ENCODE data around the gene SDK1. TPM values are rescaled to one million over a fixed set of nuclear protein-coding genes. Genes with fewer than 3 reads are reported as not detected.

SDK1 gene
- total and polyA plus RNA-seq, 2 experiments from 2014 or later, result not detected

DNA sequence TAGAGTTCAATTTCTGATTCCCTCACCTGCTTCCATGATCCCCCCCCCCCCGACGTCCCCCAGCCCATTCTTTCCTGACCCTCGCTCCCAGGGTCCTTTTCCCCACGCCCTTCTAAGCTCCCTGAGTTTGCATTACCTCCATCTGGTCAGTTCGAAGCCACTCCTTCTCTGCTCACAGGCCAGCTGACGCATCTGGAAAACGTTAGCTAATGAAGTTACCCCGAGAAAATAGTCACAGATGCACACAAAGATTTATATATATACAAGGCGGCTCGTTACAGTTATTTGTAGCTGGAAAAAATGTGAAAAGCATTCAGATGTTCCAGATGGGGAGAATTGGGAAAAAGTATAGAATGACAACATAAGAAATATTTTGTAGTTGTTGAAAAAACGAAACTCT lies 751.1 kb downstream of the SDK1 start:
- H3K36me3 ChIP-seq (ENCODE audit: low read depth), result no peaks in the 10 kb centered on the region
- no peak overlapping the region for H3K4me2 ChIP-seq (ENCODE audit: unreplicated experiment)
- H3K4me3 ChIP-seq, result no peak overlapping the region
- H3K27ac ChIP-seq, result no peak overlapping the region
- H3K79me2 ChIP-seq (ENCODE audit: insufficient read depth), result no peaks in the 10 kb centered on the region
- H3K9me3 ChIP-seq (ENCODE audit: low read depth), result peaks cover 3% of the 10 kb centered on the region
- no peak for DNase-seq
- no peaks in the 10 kb centered on the region for H3F3A ChIP-seq (ENCODE audit: insufficient read depth)
- in situ Hi-C loops (cut with MboI), result no loop called here
- 32 to 37% methylated on average over 11 of the region's 11 CpGs for WGBS, 2 experiments (ENCODE audit: low coverage in 1 of 2, low lambda C conversion rate in 2 of 2, missing lambda C conversion rate in 2 of 2)
- no peaks in the 10 kb centered on the region for H3K4me1 ChIP-seq (ENCODE audit: insufficient read depth)
- H3K27me3 ChIP-seq (replicated peaks; ENCODE audit: insufficient read depth), result no peaks in the 10 kb centered on the region
- no peak overlapping the region for H3K9ac ChIP-seq
- no peak overlapping the region for H2AFZ ChIP-seq
- TF ChIP-seq EZH2phosphoT487 (IDR thresholded peaks at IDR 0.05; ENCODE audit: insufficient read depth, low read depth) (no peak), EZH2 (IDR thresholded peaks at IDR 0.05; ENCODE audit: insufficient read depth, poor library complexity, severe bottlenecking) (no peak)
- no peaks in the 10 kb centered on the region for H4K20me1 ChIP-seq (ENCODE audit: insufficient read depth)
- H3K9me2 ChIP-seq (ENCODE audit: insufficient read depth), result no peaks in the 10 kb centered on the region

DNA sequence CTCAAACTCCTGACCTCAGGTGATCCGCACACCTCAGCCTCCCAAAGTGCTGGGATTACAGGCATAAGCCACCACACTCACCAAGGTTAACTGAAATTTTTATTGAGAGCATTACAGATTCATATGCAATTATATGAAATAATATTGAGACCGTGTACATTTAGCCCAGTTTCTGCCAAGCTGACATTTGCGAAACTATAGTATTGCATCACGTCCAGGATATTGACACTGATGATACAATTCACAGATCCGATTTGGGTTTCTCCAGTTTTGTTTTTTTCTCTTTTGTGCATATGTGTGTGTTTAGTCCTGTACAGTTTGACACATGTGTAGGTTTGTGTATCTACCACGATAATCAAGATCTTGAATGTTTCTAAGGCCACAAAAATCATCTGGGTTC lies 753.1 kb downstream of the SDK1 start:
- H3K79me2 ChIP-seq (ENCODE audit: insufficient read depth), result no peaks in the 10 kb centered on the region
- DNase-seq, result no peak
- in situ Hi-C loops (cut with MboI), result no loop called here
- H3K9me2 ChIP-seq (ENCODE audit: insufficient read depth), result no peaks in the 10 kb centered on the region
- H3K4me3 ChIP-seq, result no peak overlapping the region
- TF ChIP-seq EZH2 (IDR thresholded peaks at IDR 0.05; ENCODE audit: insufficient read depth, poor library complexity, severe bottlenecking), result no peak
- no peak for TF ChIP-seq EZH2phosphoT487 (IDR thresholded peaks at IDR 0.05; ENCODE audit: insufficient read depth, low read depth)
- no peak overlapping the region for H3K27ac ChIP-seq
- H3K4me2 ChIP-seq (ENCODE audit: unreplicated experiment), result no peak overlapping the region
- H3K4me1 ChIP-seq (ENCODE audit: insufficient read depth), result no peaks in the 10 kb centered on the region
- H3F3A ChIP-seq (ENCODE audit: insufficient read depth), result no peaks in the 10 kb centered on the region
- H2AFZ ChIP-seq, result no peak overlapping the region
- H3K9me3 ChIP-seq (ENCODE audit: low read depth), result peaks cover 3% of the 10 kb centered on the region
- 47 to 50% methylated on average over 6 of the region's 6 CpGs for WGBS, 2 experiments (ENCODE audit: low coverage in 1 of 2, low lambda C conversion rate in 2 of 2, missing lambda C conversion rate in 2 of 2)
- no peaks in the 10 kb centered on the region for H3K36me3 ChIP-seq (ENCODE audit: low read depth)
- H3K27me3 ChIP-seq (replicated peaks; ENCODE audit: insufficient read depth), result no peaks in the 10 kb centered on the region
- no peaks in the 10 kb centered on the region for H4K20me1 ChIP-seq (ENCODE audit: insufficient read depth)
- no peak overlapping the region for H3K9ac ChIP-seq

- Histone ChIP-seq H3K9me2 (ENCODE audit: insufficient read depth) (no peaks in the 10 kb centered on the region), H3F3A (ENCODE audit: insufficient read depth) (no peaks in the 10 kb centered on the region), H3K9ac (no peak overlapping the region), H2AFZ (no peak overlapping the region), H4K20me1 (ENCODE audit: insufficient read depth) (no peaks in the 10 kb centered on the region), H3K79me2 (ENCODE audit: insufficient read depth) (no peaks in the 10 kb centered on the region), H3K9me3 (ENCODE audit: low read depth) (peaks cover 3% of the 10 kb centered on the region), H3K4me2 (ENCODE audit: unreplicated experiment) (no peak overlapping the region), H3K27me3 (replicated peaks; ENCODE audit: insufficient read depth) (no peaks in the 10 kb centered on the region), H3K4me3 (no peak overlapping the region), H3K4me1 (ENCODE audit: insufficient read depth) (no peaks in the 10 kb centered on the region), H3K36me3 (ENCODE audit: low read depth) (no peaks in the 10 kb centered on the region), H3K27ac (no peak overlapping the region)
- no peak for DNase-seq
- no peak for TF ChIP-seq EZH2phosphoT487 (IDR thresholded peaks at IDR 0.05; ENCODE audit: insufficient read depth, low read depth)
- no peak for TF ChIP-seq EZH2 (IDR thresholded peaks at IDR 0.05; ENCODE audit: insufficient read depth, poor library complexity, severe bottlenecking)
- in situ Hi-C loops (cut with MboI), result no loop called here
- 66 to 74% methylated on average over 19 of the region's 19 CpGs for WGBS, 2 experiments (ENCODE audit: low coverage in 1 of 2, low lambda C conversion rate in 2 of 2, missing lambda C conversion rate in 2 of 2)
These were observed 755.7 kb downstream of the SDK1 start for GRCh38 chr7:4056552-4057288.

DNA sequence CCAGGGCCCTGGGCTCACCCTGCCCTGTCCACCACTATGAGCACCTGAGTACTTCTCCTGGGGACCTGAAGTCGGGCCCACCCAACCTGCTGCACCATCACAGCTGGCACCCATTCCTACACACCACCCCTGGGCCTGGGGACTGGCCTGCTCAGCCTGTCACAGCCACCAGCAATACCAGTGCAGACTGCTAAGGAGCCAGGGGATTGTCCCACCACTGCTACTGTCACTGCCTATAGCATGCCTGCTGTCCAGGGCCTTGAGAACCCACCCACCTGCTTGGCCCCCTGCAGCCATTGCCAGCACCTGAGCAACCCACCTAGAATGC lies 756.2 kb downstream of the SDK1 start:
- no peaks in the 10 kb centered on the region for H3K4me1 ChIP-seq (ENCODE audit: insufficient read depth)
- H3K4me2 ChIP-seq (ENCODE audit: unreplicated experiment), result no peak overlapping the region
- H3K27ac ChIP-seq, result no peak overlapping the region
- H3K9ac ChIP-seq, result no peak overlapping the region
- H2AFZ ChIP-seq, result no peak overlapping the region
- no peaks in the 10 kb centered on the region for H4K20me1 ChIP-seq (ENCODE audit: insufficient read depth)
- H3K9me2 ChIP-seq (ENCODE audit: insufficient read depth), result no peaks in the 10 kb centered on the region
- TF ChIP-seq EZH2 (IDR thresholded peaks at IDR 0.05; ENCODE audit: insufficient read depth, poor library complexity, severe bottlenecking) (no peak), EZH2phosphoT487 (IDR thresholded peaks at IDR 0.05; ENCODE audit: insufficient read depth, low read depth) (no peak)
- no peaks in the 10 kb centered on the region for H3F3A ChIP-seq (ENCODE audit: insufficient read depth)
- peaks cover 3% of the 10 kb centered on the region for H3K9me3 ChIP-seq (ENCODE audit: low read depth)
- H3K27me3 ChIP-seq (replicated peaks; ENCODE audit: insufficient read depth), result no peaks in the 10 kb centered on the region
- in situ Hi-C loops (cut with MboI), result no loop called here
- WGBS, 2 experiments (ENCODE audit: low coverage in 1 of 2, low lambda C conversion rate in 2 of 2, missing lambda C conversion rate in 2 of 2), result 13 to 14% methylated on average over 1 of the region's 1 CpG
- no peak for DNase-seq
- H3K36me3 ChIP-seq (ENCODE audit: low read depth), result no peaks in the 10 kb centered on the region
- no peaks in the 10 kb centered on the region for H3K79me2 ChIP-seq (ENCODE audit: insufficient read depth)
- no peak overlapping the region for H3K4me3 ChIP-seq

All from GM23248 (cell line).